Neural cell (in vitro differentiated cells): ENCODE measurements around the gene ZCCHC4. TPM values are rescaled to one million over a fixed set of nuclear protein-coding genes. Genes with fewer than 3 reads are reported as not detected.

Source experiments
- H2AFZ ChIP-seq: fragments of 200-600, 300-800 bp; sonication (generic), shearing (Covaris generic); 2 replicates; pipeline ENCODE4 v1.6.0; 2014; ENCODE audit warnings: low read depth, mild to moderate bottlenecking, antibody characterized with exemption, low read length, moderate library complexity
- H3F3A ChIP-seq: fragments of 200-600 bp; shearing (Covaris generic); 2 replicates; pipeline ENCODE4 v1.6.1; 2016; ENCODE audit warnings: mild to moderate bottlenecking, moderate library complexity, mixed read lengths, antibody characterized with exemption, low read length; ENCODE audit not compliant: insufficient read depth, poor library complexity, severe bottlenecking
- H3K27ac ChIP-seq: fragments of 200-600, 300-800 bp; sonication (generic), shearing (Covaris generic); 2 replicates; pipeline ENCODE4 v1.5.1; 2014; ENCODE audit warnings: mild to moderate bottlenecking, low read length, moderate library complexity
- H3K27me3 ChIP-seq: fragments of 300-800, 200-600 bp; sonication (generic), shearing (Covaris generic); 2 replicates; pipeline ENCODE4 v1.6.0; 2014; ENCODE audit warnings: mild to moderate bottlenecking, low read depth, low read length, moderate library complexity; ENCODE audit not compliant: insufficient read depth
- H3K36me3 ChIP-seq: fragments of 300-800, 200-600 bp; sonication (generic), shearing (Covaris generic); 2 replicates; pipeline ENCODE4 v1.5.1; 2014; ENCODE audit warnings: mild to moderate bottlenecking, antibody characterized with exemption, low read length, moderate library complexity; ENCODE audit not compliant: insufficient read depth
- H3K4me2 ChIP-seq: fragments of 300-800, 200-600 bp; sonication (generic), shearing (Covaris generic); 2 replicates; pipeline ENCODE4 v1.6.0; 2014; ENCODE audit warnings: mild to moderate bottlenecking, low read length
- H3K4me3 ChIP-seq: fragments of 300-800, 200-600 bp; sonication (generic), shearing (Covaris generic); 2 replicates; pipeline ENCODE4 v1.5.1; 2014; ENCODE audit warnings: mild to moderate bottlenecking, low read length, moderate library complexity
- H3K79me2 ChIP-seq: fragments of 200-600 bp; shearing (Covaris generic); replicated peaks from 2 replicates; pipeline ENCODE4 v1.6.0; 2014; ENCODE audit warnings: mild to moderate bottlenecking, low read length, moderate library complexity; ENCODE audit not compliant: insufficient read depth
- H3K9ac ChIP-seq: fragments of 300-800, 200-600 bp; sonication (generic), shearing (Covaris generic); 2 replicates; pipeline ENCODE4 v1.6.1; 2016; ENCODE audit warnings: mild to moderate bottlenecking, low read length, mixed read lengths
- H3K9me2 ChIP-seq: fragments of 200-600 bp; shearing (Covaris generic); 2 replicates; pipeline ENCODE4 v1.6.1; 2016; ENCODE audit warnings: mild to moderate bottlenecking, low read length, mixed read lengths; ENCODE audit not compliant: insufficient read depth
- H3K9me3 ChIP-seq: fragments of 200-600, 300-800 bp; sonication (generic), shearing (Covaris generic); 2 replicates; pipeline ENCODE4 v1.6.1; 2016; ENCODE audit warnings: mild to moderate bottlenecking, mixed run types, low read length, moderate library complexity, mixed read lengths
- H4K20me1 ChIP-seq: fragments of 200-600 bp; shearing (Covaris generic); 2 replicates; pipeline ENCODE4 v1.6.1; 2016; ENCODE audit warnings: mild to moderate bottlenecking, mixed run types; ENCODE audit not compliant: insufficient read depth
- CTCF ChIP-seq: fragments of 450-650 bp; IDR thresholded peaks from 2 replicates; pipeline ENCODE4 v1.5.1; 2014; ENCODE audit warnings: antibody characterized with exemption, mild to moderate bottlenecking, moderate library complexity; ENCODE audit not compliant: poor library complexity, severe bottlenecking
- EP300 ChIP-seq: fragments of 450-650 bp; conservative IDR thresholded peaks from 2 replicates; pipeline ENCODE4 v1.6.1; 2014; ENCODE audit warnings: antibody characterized with exemption, mild to moderate bottlenecking, moderate library complexity; ENCODE audit not compliant: poor library complexity, severe bottlenecking
- EZH2 ChIP-seq: fragments of 200-600, 300-800 bp; shearing (Covaris generic), sonication (generic); IDR thresholded peaks from 2 replicates; pipeline ENCODE4 v1.6.1; 2014; ENCODE audit warnings: antibody characterized with exemption, low read length, borderline replicate concordance, mild to moderate bottlenecking; ENCODE audit not compliant: insufficient read depth, poor library complexity, severe bottlenecking
- MXI1 ChIP-seq: fragments of 450-650 bp; conservative IDR thresholded peaks from 2 replicates; pipeline ENCODE4 v1.6.1; 2014; ENCODE audit warnings: antibody characterized with exemption, mild to moderate bottlenecking; ENCODE audit not compliant: poor library complexity, severe bottlenecking
- POLR2AphosphoS5 ChIP-seq: IDR thresholded peaks from 2 replicates; pipeline ENCODE4 v1.6.1; 2012
- RAD21 ChIP-seq: fragments of 450-650 bp; conservative IDR thresholded peaks from 2 replicates; pipeline ENCODE4 v1.6.1; 2014; ENCODE audit warnings: antibody characterized with exemption, mild to moderate bottlenecking, moderate library complexity
- REST ChIP-seq: IDR thresholded peaks from 2 replicates; pipeline ENCODE4 v1.6.1; 2012; ENCODE audit warnings: borderline replicate concordance
- SMC3 ChIP-seq: fragments of 450-650 bp; conservative IDR thresholded peaks from 2 replicates; pipeline ENCODE4 v1.6.1; 2014; ENCODE audit warnings: antibody characterized with exemption, mild to moderate bottlenecking, moderate library complexity; ENCODE audit not compliant: poor library complexity
- TAF1 ChIP-seq: IDR thresholded peaks from 2 replicates; pipeline ENCODE4 v1.6.1; 2012; ENCODE audit warnings: low read depth
- polyA plus RNA-seq: library from polyadenylated mRNA; depleted of rRNA; stranded (reverse); fragments of >200 nt; gene quantifications from 2 replicates; pipeline ENCODE4 v1.2.3, GENCODE V29; 2014

Gene ZCCHC4
- polyA plus RNA-seq, 1 donor from 2014 or later = 8.6 TPM

- Histone ChIP-seq H3K36me3 (no peaks in the 10 kb centered on the region), H3K4me3 (no peak overlapping the region), H3K27me3 (no peaks in the 10 kb centered on the region), H3K9me3 (no peaks in the 10 kb centered on the region), H3K79me2 (no peaks in the 10 kb centered on the region), H3K9ac (no peak overlapping the region), H4K20me1 (no peaks in the 10 kb centered on the region), H3K4me2 (no peak overlapping the region), H3K9me2 (no peaks in the 10 kb centered on the region), H3F3A (no peaks in the 10 kb centered on the region), H2AFZ (no peak overlapping the region), H3K27ac (no peak overlapping the region)
- TF ChIP-seq EZH2 (no peak), POLR2AphosphoS5 (no peak)
Measured at GRCh38 chr4:25284466-25284865, 28.1 kb upstream of the ZCCHC4 start.

GRCh38 chr4:25290490-25291067 is 22.0 kb upstream of the ZCCHC4 start:
- no peaks in the 10 kb centered on the region for H3K79me2 ChIP-seq
- no peaks in the 10 kb centered on the region for H3F3A ChIP-seq
- H3K4me3 ChIP-seq = no peak overlapping the region
- no peaks in the 10 kb centered on the region for H4K20me1 ChIP-seq
- H3K9me3 ChIP-seq = no peaks in the 10 kb centered on the region
- TF ChIP-seq CTCF = no peak
- no peak for TF ChIP-seq SMC3
- TF ChIP-seq RAD21 = no peak
- TF ChIP-seq POLR2AphosphoS5 = no peak
- no peak for TF ChIP-seq MXI1
- no peak for TF ChIP-seq EZH2
- TF ChIP-seq EP300 = no peak
- TF ChIP-seq TAF1 = no peak
- TF ChIP-seq REST = no peak
- no peak overlapping the region for H3K9ac ChIP-seq
- H3K36me3 ChIP-seq = no peaks in the 10 kb centered on the region
- no peak overlapping the region for H2AFZ ChIP-seq
- no peaks in the 10 kb centered on the region for H3K9me2 ChIP-seq
- H3K27me3 ChIP-seq = no peaks in the 10 kb centered on the region
- no peak overlapping the region for H3K4me2 ChIP-seq
- no peak overlapping the region for H3K27ac ChIP-seq
